GM13976 (cell line): Measurements from ENCODE around the gene INTS14.

Experiments
- DNase-seq: peaks from one replicate; pipeline ENCODE4 v3.0.0; 2012; ENCODE audit warnings: low spot score
- in situ Hi-C: fragments of 300-500 bp; cut with MboI; formaldehyde crosslinking; loops from one replicate; pipeline ENCODE4 v1.12.0; 2022; ENCODE audit warnings: low sequenced_read_pairs, mixed read lengths, inconsistent platforms; ENCODE audit not compliant: unreplicated experiment
- TF ChIP-seq, protein P1 (sequence below): IDR thresholded peaks from 2 replicates; pipeline ENCODE4 v1.5.1; 2012; ENCODE audit warnings: borderline replicate concordance, mild to moderate bottlenecking; ENCODE audit not compliant: insufficient read depth; ENCODE audit errors: extremely low read depth, missing control alignments, control extremely low read depth

Gene INTS14

GRCh38 chr15:65577129-65577996 lies 33.6 kb downstream of the INTS14 start:
- in situ Hi-C loops = no loop called here
- no peak for DNase-seq
- TF ChIP-seq, protein P1, sequence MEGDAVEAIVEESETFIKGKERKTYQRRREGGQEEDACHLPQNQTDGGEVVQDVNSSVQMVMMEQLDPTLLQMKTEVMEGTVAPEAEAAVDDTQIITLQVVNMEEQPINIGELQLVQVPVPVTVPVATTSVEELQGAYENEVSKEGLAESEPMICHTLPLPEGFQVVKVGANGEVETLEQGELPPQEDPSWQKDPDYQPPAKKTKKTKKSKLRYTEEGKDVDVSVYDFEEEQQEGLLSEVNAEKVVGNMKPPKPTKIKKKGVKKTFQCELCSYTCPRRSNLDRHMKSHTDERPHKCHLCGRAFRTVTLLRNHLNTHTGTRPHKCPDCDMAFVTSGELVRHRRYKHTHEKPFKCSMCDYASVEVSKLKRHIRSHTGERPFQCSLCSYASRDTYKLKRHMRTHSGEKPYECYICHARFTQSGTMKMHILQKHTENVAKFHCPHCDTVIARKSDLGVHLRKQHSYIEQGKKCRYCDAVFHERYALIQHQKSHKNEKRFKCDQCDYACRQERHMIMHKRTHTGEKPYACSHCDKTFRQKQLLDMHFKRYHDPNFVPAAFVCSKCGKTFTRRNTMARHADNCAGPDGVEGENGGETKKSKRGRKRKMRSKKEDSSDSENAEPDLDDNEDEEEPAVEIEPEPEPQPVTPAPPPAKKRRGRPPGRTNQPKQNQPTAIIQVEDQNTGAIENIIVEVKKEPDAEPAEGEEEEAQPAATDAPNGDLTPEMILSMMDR = no peak

GRCh38 chr15:65576664-65577063 lies 34.3 kb downstream of the INTS14 start:
- in situ Hi-C loops = no loop called here
- no peak for DNase-seq
- TF ChIP-seq, protein P1 = no peak

- no peak for DNase-seq
- in situ Hi-C loops = no loop called here
- TF ChIP-seq, protein P1 = no peak
Observed at GRCh38 chr15:65571971-65572370, 39.0 kb downstream of the INTS14 start.

GRCh38 chr15:65569728-65570127 lies 41.2 kb downstream of the INTS14 start:
- in situ Hi-C loops = no loop called here
- TF ChIP-seq, protein P1 = no peak
- DNase-seq = no peak

GRCh38 chr15:65561934-65562333 lies 49.0 kb downstream of the INTS14 start:
- TF ChIP-seq, protein P1 = no peak
- in situ Hi-C loops = no loop called here
- no peak for DNase-seq

DNA sequence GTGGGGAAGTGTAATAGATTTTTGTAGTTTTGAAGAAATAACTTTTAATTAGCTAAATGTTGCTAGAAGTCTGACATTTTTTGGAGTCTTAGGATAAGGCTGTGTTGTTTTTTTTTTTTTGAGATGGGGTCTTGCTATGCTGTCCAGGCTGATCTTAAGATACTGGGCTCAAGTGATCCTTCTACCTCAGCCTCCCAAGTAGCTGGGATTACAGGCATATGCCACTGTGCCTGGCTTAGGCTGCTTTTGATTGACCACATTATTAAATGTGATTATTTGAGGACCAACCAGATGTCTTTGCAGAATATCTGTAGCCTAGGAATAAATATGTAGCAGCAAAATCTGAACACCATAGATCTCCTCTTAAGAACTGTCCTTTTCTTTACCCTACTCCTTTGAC lies 51.0 kb downstream of the INTS14 start:
- TF ChIP-seq, protein P1 = no peak
- no peak for DNase-seq
- in situ Hi-C loops = no loop called here
